Vagina (tissue), 2 donors: ENCODE measurements around the gene PTPRK. TPM values are rescaled to one million over a fixed set of nuclear protein-coding genes. Genes with fewer than 3 reads are reported as not detected.

Source experiments
- DNase-seq, 2 donors: peaks; one replicate each; pipeline ENCODE4 v3.0.0-alpha.2; 2017; ENCODE audit errors: extremely low spot score in 2 of 2
- H3K27ac ChIP-seq: fragments of 200-600 bp; sonication (generic); one replicate; pipeline ENCODE4 v1.5.1; 2019
- H3K27me3 ChIP-seq: fragments of 200-600 bp; sonication (generic); one replicate; pipeline ENCODE4 v1.5.1; 2019
- H3K36me3 ChIP-seq, 2 donors: fragments of 200-600 bp; sonication (generic); one replicate each; pipeline ENCODE4 v1.5.1; 2017 to 2019
- H3K4me1 ChIP-seq: fragments of 200-600 bp; sonication (generic); one replicate; pipeline ENCODE4 v1.5.1; 2019
- H3K4me3 ChIP-seq, 2 donors: fragments of 200-600 bp; sonication (generic); 1 replicate in 1 of 2; 2 replicates in 1 of 2; pipeline ENCODE4 v1.5.1; 2016 to 2019
- H3K9me3 ChIP-seq: fragments of 200-600 bp; sonication (generic); one replicate; pipeline ENCODE4 v1.5.1; 2019
- POLR2A ChIP-seq, 2 donors: fragments of 450-650 bp; IDR thresholded peaks; one replicate each; pipeline ENCODE4 v1.6.1; 2017; ENCODE audit warnings: antibody characterized with exemption in 2 of 2, mild to moderate bottlenecking in 2 of 2, moderate library complexity in 2 of 2
- POLR2AphosphoS5 ChIP-seq, 2 donors: sonication (generic); formaldehyde crosslinking; IDR thresholded peaks; one replicate each; pipeline ENCODE4 v1.9.0; 2017; ENCODE audit warnings: antibody characterized with exemption in 2 of 2, mild to moderate bottlenecking in 2 of 2, low read depth in 1 of 2; ENCODE audit not compliant: insufficient read depth in 1 of 2
- intact Hi-C: fragments of 100-400 bp; cut with DNase I; formaldehyde crosslinking; loops from one replicate; pipeline ENCODE4 v1.15.1; 2023
- total RNA-seq: library from RNA; depleted of rRNA; stranded (reverse); fragments of >200 nt; gene quantifications from one replicate; pipeline ENCODE4 v1.2.3, GENCODE V29; 2016
- TF ChIP-seq, protein P1 (sequence below), 3 experiments: fragments of 450-650 bp in 2 of 3; fragments of 200-600 bp in 1 of 3; sonication (generic) in 1 of 3; IDR thresholded peaks; one replicate each; pipeline ENCODE4 v1.5.1; 2017 to 2019; ENCODE audit warnings: antibody characterized with exemption in 3 of 3, mild to moderate bottlenecking in 2 of 3, moderate library complexity in 2 of 3

The PTPRK gene
- total RNA-seq, 1 donor from 2014 or later = 82.5 TPM

DNA sequence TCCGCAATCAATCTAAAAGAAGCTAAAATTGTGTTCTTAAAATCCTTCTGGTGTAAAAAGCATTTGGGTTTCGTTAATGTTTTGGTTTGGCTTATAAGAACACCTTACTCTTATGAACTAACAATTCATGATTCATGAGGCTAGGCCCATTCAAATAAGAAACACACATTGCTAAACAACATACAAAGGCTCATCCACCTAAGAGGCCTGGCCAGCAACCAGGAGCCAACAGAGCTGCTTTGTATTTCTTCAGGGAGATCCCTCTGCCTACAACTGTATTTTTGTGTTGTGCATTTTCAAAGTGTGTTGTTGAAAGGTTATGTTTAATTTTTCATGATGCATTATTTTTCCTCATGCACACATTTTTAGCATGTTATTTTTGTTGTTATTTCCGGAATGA is 98.6 kb downstream of the PTPRK start:
- intact Hi-C loops = no loop called here
- H3K36me3 ChIP-seq = no peaks in the 10 kb centered on the region

DNA sequence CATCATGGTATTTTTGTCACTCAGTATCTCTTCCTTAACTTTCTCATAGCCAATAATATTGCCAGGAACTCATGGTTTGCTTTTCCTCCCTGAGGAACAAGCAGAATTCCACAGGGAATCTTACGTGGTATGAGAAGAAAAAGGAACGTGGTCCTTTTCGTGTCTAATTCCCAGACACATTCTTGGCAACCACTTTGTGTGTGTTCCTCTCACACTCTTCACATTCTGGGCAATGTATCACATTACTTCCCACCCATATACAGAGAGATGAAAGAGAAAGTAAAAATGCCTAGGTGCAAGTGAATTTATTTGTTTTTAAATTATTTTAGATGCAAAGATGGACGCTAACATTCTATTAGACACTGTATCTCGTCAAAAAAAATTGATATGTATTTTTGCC is 102.7 kb downstream of the PTPRK start:
- Histone ChIP-seq H3K9me3 (no peaks in the 10 kb centered on the region), H3K27ac (no peak overlapping the region), H3K27me3 (no peaks in the 10 kb centered on the region), H3K4me3 (no peak overlapping the region), H3K36me3 (no peaks in the 10 kb centered on the region), H3K4me1 (peaks cover 20% of the 10 kb centered on the region)
- DNase-seq = no peak
- intact Hi-C loops = no loop called here
- TF ChIP-seq POLR2A (IDR thresholded peaks at IDR 0.05) (no peak), POLR2AphosphoS5 (IDR thresholded peaks at IDR 0.05; ENCODE audit: insufficient read depth in 1 of 2, low read depth in 1 of 2) (no peak)
- TF ChIP-seq, protein P1, sequence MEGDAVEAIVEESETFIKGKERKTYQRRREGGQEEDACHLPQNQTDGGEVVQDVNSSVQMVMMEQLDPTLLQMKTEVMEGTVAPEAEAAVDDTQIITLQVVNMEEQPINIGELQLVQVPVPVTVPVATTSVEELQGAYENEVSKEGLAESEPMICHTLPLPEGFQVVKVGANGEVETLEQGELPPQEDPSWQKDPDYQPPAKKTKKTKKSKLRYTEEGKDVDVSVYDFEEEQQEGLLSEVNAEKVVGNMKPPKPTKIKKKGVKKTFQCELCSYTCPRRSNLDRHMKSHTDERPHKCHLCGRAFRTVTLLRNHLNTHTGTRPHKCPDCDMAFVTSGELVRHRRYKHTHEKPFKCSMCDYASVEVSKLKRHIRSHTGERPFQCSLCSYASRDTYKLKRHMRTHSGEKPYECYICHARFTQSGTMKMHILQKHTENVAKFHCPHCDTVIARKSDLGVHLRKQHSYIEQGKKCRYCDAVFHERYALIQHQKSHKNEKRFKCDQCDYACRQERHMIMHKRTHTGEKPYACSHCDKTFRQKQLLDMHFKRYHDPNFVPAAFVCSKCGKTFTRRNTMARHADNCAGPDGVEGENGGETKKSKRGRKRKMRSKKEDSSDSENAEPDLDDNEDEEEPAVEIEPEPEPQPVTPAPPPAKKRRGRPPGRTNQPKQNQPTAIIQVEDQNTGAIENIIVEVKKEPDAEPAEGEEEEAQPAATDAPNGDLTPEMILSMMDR (IDR thresholded peaks at IDR 0.05) = no peak

More for the DNA sequence above, 98.6 kb downstream of the PTPRK start:
- Histone ChIP-seq H3K4me1 (peaks cover 11% of the 10 kb centered on the region), H3K27ac (no peak overlapping the region), H3K4me3 (no peak overlapping the region), H3K27me3 (no peaks in the 10 kb centered on the region), H3K9me3 (no peaks in the 10 kb centered on the region)
- TF ChIP-seq POLR2A (IDR thresholded peaks at IDR 0.05) (no peak), POLR2AphosphoS5 (IDR thresholded peaks at IDR 0.05; ENCODE audit: insufficient read depth in 1 of 2, low read depth in 1 of 2) (no peak)
- TF ChIP-seq, protein P1 (IDR thresholded peaks at IDR 0.05) = no peak
- DNase-seq = no peak

DNA sequence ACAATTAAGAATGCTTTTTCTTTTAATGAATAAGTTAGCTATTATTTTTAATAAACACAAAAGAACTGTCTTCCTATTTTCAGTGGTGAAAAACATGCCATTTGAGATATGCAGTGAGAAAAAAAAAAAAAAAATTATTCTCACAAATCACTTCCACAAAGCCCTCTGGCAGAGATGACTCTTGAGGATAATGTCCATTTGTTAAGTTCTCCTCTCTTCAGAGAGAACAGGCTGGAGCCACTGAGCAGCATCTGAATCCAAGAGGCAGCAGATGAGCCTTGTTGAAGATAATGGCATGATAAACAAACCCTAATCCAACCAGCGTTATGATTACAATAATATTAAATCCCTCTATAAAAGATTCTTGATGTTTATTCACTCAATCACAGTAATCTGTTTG is 105.0 kb downstream of the PTPRK start:
- Histone ChIP-seq H3K9me3 (no peaks in the 10 kb centered on the region), H3K27ac (no peak overlapping the region), H3K4me1 (peaks cover 9% of the 10 kb centered on the region), H3K27me3 (no peaks in the 10 kb centered on the region), H3K36me3 (no peaks in the 10 kb centered on the region), H3K4me3 (no peak overlapping the region)
- no peak for TF ChIP-seq POLR2AphosphoS5 (IDR thresholded peaks at IDR 0.05; ENCODE audit: insufficient read depth in 1 of 2, low read depth in 1 of 2)
- TF ChIP-seq POLR2A (IDR thresholded peaks at IDR 0.05) = no peak
- TF ChIP-seq, protein P1 (IDR thresholded peaks at IDR 0.05) = no peak
- no peak for DNase-seq
- intact Hi-C loops = no loop called here

DNA sequence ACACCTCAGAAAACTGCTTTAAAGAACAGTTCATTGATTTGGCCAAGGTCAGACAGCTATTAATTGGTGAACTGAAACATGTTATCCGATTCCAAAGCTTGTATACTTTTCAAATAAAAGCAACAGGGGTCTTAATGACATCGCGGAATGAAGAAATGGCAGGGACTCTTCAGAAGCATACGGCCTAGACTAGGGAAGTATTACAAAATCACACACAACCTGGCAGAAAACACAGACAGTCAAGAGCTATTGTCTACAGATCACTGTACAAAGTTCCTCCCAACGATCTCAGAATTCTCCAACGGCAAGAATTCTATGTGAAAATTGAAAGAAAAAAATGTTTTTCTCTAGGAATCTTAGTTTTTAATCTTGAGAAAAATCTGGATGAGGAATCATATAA is 105.5 kb downstream of the PTPRK start:
- H3K36me3 ChIP-seq = no peaks in the 10 kb centered on the region
- no peak for TF ChIP-seq POLR2AphosphoS5 (IDR thresholded peaks at IDR 0.05; ENCODE audit: insufficient read depth in 1 of 2, low read depth in 1 of 2)
- no peak for TF ChIP-seq POLR2A (IDR thresholded peaks at IDR 0.05)
- TF ChIP-seq, protein P1 (IDR thresholded peaks at IDR 0.05) = no peak
- intact Hi-C loops = no loop called here
- DNase-seq = no peak
- H3K4me3 ChIP-seq = no peak overlapping the region
- H3K27me3 ChIP-seq = no peaks in the 10 kb centered on the region
- no peak overlapping the region for H3K27ac ChIP-seq
- H3K9me3 ChIP-seq = no peaks in the 10 kb centered on the region
- H3K4me1 ChIP-seq = peaks cover 9% of the 10 kb centered on the region

DNA sequence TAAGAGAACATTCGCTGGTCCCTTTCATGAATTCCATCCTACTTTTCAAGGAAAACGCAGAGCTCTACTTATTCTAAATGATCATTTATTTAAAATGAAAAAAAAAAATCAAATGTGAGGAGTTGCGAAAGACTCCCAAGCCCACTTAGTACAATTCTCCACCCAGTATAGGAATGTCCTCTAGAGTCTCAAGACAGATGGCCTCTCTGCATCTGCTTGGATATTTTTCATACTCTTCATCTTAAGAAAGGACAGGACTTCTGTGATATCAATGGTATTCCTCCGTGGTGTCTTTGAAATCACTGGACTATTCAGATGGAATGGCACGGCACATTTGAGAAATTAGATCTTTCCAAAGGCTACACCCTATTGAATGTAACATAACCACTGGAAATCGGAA is 107.1 kb downstream of the PTPRK start:
- Histone ChIP-seq H3K9me3 (no peaks in the 10 kb centered on the region), H3K4me1 (peaks cover 9% of the 10 kb centered on the region), H3K27ac (no peak overlapping the region), H3K36me3 (no peaks in the 10 kb centered on the region), H3K4me3 (no peak overlapping the region), H3K27me3 (no peaks in the 10 kb centered on the region)
- intact Hi-C loops = no loop called here
- no peak for TF ChIP-seq POLR2A (IDR thresholded peaks at IDR 0.05)
- no peak for TF ChIP-seq POLR2AphosphoS5 (IDR thresholded peaks at IDR 0.05; ENCODE audit: insufficient read depth in 1 of 2, low read depth in 1 of 2)
- TF ChIP-seq, protein P1 (IDR thresholded peaks at IDR 0.05) = no peak
- no peak for DNase-seq
